DND-41 (cell line): ENCODE measurements around the gene SSTR3.

Source experiments
- CTCF ChIP-seq: IDR thresholded peaks from 2 replicates; pipeline ENCODE4 v1.5.1; 2012; ENCODE audit warnings: borderline replicate concordance, low read length, moderate library complexity, mild to moderate bottlenecking; ENCODE audit not compliant: poor library complexity, severe bottlenecking; ENCODE audit errors: extremely low read depth
- EZH2 ChIP-seq: IDR thresholded peaks from 3 replicates; pipeline ENCODE4 v1.6.1; 2012; ENCODE audit warnings: borderline replicate concordance, low read depth, mild to moderate bottlenecking, moderate library complexity, low read length, inconsistent platforms; ENCODE audit not compliant: severe bottlenecking

DNA sequence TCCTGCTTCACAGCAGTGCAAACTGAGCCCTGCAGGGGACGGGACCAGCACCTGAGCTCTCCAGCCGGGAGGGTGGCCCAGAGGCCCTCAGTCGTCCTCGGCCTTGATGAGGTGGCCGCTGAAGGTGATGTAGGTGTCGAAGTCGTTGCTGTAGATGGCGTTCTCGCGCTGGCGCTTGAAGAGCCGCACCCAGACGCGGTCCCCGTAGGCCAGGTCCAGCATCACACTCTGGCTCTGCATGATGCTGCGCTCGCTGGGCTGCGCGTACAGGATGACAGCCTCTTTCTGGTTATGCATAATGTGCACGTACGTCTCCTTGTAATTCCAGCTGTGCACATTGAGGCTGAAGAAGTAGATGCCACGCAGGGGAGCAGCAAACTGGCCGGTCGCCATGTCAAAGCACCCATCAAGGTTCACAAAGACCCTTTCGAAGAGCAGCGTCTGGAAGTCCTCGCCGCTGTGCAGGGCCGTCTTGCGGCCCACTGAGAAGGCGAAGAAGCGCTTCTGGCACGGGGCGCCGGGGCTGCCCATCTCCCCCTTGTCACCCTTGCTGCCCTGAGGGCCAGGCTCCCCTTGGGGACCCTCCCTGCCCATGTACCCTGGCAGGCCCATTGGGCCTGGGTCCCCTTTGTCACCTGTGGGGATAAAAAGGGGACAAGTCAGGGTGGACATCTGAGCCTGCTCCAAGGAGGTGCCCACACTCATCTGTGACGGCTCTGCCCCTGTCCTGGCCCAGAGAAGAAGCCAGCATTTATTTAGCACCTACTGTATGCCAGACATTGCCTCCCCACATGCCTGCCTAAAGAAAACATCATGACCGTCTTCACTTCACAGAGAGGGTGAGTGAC lies 30.0 kb downstream of the SSTR3 start:
- TF ChIP-seq CTCF, result no peak
- TF ChIP-seq EZH2, result no peak
